Measurements from ENCODE around the gene FHOD3.

DNA sequence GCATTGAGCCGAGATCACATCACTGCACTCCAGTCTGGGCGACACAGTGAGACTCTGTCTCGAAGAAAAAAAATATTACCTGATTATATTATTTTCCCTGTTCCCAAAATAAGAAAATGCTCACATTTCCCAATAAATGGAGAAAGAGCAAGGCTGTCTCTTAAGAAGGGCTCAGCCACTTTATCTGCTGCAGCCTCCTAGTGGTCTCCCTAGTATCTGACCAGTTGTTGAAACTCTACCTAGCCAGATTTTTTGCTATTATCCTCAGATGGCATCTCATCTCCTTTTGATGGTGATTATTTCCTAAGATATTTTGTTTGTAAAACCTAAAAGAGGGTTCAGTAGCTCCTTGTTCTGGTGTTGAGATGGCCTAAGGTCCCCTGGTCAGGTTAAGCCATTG lies 417.0 kb downstream of the FHOD3 start:
- TF ChIP-seq, protein P1, sequence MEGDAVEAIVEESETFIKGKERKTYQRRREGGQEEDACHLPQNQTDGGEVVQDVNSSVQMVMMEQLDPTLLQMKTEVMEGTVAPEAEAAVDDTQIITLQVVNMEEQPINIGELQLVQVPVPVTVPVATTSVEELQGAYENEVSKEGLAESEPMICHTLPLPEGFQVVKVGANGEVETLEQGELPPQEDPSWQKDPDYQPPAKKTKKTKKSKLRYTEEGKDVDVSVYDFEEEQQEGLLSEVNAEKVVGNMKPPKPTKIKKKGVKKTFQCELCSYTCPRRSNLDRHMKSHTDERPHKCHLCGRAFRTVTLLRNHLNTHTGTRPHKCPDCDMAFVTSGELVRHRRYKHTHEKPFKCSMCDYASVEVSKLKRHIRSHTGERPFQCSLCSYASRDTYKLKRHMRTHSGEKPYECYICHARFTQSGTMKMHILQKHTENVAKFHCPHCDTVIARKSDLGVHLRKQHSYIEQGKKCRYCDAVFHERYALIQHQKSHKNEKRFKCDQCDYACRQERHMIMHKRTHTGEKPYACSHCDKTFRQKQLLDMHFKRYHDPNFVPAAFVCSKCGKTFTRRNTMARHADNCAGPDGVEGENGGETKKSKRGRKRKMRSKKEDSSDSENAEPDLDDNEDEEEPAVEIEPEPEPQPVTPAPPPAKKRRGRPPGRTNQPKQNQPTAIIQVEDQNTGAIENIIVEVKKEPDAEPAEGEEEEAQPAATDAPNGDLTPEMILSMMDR (IDR thresholded peaks at IDR 0.05; ENCODE audit: low read depth, low read length, missing input control) = no peak
- TF ChIP-seq RAD21 (IDR thresholded peaks at IDR 0.05) (no peak), ZBTB33 (IDR thresholded peaks at IDR 0.05) (no peak), TAF1 (conservative IDR thresholded peaks at IDR 0.05) (no peak), GABPA (IDR thresholded peaks at IDR 0.05 in 1 of 2, conservative IDR thresholded peaks at IDR 0.05 in 1 of 2) (no peak), MAX (IDR thresholded peaks at IDR 0.05) (no peak), YY1 (IDR thresholded peaks at IDR 0.05) (no peak), RXRA (IDR thresholded peaks at IDR 0.05) (no peak), SP1 (IDR thresholded peaks at IDR 0.05) (no peak), FOXA1 (IDR thresholded peaks at IDR 0.05) (no peak)
- TF ChIP-seq, protein P2, sequence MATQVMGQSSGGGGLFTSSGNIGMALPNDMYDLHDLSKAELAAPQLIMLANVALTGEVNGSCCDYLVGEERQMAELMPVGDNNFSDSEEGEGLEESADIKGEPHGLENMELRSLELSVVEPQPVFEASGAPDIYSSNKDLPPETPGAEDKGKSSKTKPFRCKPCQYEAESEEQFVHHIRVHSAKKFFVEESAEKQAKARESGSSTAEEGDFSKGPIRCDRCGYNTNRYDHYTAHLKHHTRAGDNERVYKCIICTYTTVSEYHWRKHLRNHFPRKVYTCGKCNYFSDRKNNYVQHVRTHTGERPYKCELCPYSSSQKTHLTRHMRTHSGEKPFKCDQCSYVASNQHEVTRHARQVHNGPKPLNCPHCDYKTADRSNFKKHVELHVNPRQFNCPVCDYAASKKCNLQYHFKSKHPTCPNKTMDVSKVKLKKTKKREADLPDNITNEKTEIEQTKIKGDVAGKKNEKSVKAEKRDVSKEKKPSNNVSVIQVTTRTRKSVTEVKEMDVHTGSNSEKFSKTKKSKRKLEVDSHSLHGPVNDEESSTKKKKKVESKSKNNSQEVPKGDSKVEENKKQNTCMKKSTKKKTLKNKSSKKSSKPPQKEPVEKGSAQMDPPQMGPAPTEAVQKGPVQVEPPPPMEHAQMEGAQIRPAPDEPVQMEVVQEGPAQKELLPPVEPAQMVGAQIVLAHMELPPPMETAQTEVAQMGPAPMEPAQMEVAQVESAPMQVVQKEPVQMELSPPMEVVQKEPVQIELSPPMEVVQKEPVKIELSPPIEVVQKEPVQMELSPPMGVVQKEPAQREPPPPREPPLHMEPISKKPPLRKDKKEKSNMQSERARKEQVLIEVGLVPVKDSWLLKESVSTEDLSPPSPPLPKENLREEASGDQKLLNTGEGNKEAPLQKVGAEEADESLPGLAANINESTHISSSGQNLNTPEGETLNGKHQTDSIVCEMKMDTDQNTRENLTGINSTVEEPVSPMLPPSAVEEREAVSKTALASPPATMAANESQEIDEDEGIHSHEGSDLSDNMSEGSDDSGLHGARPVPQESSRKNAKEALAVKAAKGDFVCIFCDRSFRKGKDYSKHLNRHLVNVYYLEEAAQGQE (IDR thresholded peaks at IDR 0.05) = no peak
